ENCODE measurements around the gene ZNF438.
"Not testable (repeated sequence)": the region's sequence is repeated elsewhere in the genome, so short reads cannot be mapped to it uniquely, and the experiment has no call there.

The ZNF438 gene

GRCh38 chr10:30915146-30915545 is 116.5 kb downstream of the ZNF438 start:
- H3K4me3 ChIP-seq (ENCODE audit: low read length) = no peak overlapping the region
- no peaks in the 10 kb centered on the region for H3K4me1 ChIP-seq (ENCODE audit: control insufficient read depth, insufficient read depth, low read length)
- no peak overlapping the region for H3K27ac ChIP-seq (ENCODE audit: low read length)
- no peak for DNase-seq (ENCODE audit: low read depth, low spot score)
- WGBS (ENCODE audit: insufficient coverage, insufficient read length) = no CpG with 5 or more reads among the region's 1 CpG
- no peaks in the 10 kb centered on the region for H3K27me3 ChIP-seq (ENCODE audit: control insufficient read depth, insufficient read depth, low read length)
- H3K36me3 ChIP-seq (ENCODE audit: control insufficient read depth, insufficient read depth, low read length) = no peaks in the 10 kb centered on the region
- H3K9me3 ChIP-seq (ENCODE audit: control insufficient read depth, insufficient read depth, low read length) = no peaks in the 10 kb centered on the region

DNA sequence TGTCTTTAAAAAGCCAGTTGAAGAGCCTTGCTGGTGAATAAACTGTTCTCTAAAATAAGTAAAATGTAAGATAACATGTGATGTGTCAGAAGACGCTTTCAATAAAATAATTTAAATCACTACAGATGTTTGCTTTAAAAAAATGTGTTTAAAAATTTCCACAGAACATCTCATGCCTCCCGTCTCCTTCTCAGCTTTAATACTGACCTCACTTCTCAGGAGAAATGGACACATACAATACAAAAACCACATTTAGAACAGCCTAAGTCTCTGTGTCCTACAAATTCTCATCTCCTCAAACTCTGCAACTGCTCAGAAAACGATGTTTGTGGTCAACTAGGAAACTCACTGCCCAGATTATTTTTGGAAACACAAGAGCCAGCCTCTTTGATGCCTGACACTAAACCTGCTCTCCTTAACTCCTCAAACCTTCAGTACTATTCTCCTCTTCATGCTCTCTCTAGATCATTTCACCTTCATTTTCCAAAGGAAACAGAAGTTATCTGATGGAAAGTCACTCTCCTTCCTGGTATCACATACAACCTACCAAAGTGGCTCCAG is 120.3 kb downstream of the ZNF438 start:
- Histone ChIP-seq H3K9me3 (ENCODE audit: control insufficient read depth, insufficient read depth, low read length) (no peaks in the 10 kb centered on the region), H3K36me3 (ENCODE audit: control insufficient read depth, insufficient read depth, low read length) (no peaks in the 10 kb centered on the region), H3K4me1 (ENCODE audit: control insufficient read depth, insufficient read depth, low read length) (no peaks in the 10 kb centered on the region), H3K27ac (ENCODE audit: low read length) (no peak overlapping the region), H3K27me3 (ENCODE audit: control insufficient read depth, insufficient read depth, low read length) (no peaks in the 10 kb centered on the region), H3K4me3 (ENCODE audit: low read length) (no peak overlapping the region)
- no CpG with 5 or more reads among the region's 3 CpGs for WGBS (ENCODE audit: insufficient coverage, insufficient read length)
- DNase-seq (ENCODE audit: low read depth, low spot score) = no peak

- no peaks in the 10 kb centered on the region for H3K9me3 ChIP-seq (ENCODE audit: control insufficient read depth, insufficient read depth, low read length)
- no peaks in the 10 kb centered on the region for H3K4me1 ChIP-seq (ENCODE audit: control insufficient read depth, insufficient read depth, low read length)
- no peak overlapping the region for H3K27ac ChIP-seq (ENCODE audit: low read length)
- no peaks in the 10 kb centered on the region; the same call in 1 of the 2 replicates for H3K36me3 ChIP-seq (ENCODE audit: control insufficient read depth, insufficient read depth, low read length)
- no peaks in the 10 kb centered on the region for H3K27me3 ChIP-seq (ENCODE audit: control insufficient read depth, insufficient read depth, low read length)
- no CpG with 5 or more reads among the region's 2 CpGs for WGBS (ENCODE audit: insufficient coverage, insufficient read length)
- no peak for DNase-seq (ENCODE audit: low read depth, low spot score)
- no peak overlapping the region for H3K4me3 ChIP-seq (ENCODE audit: low read length)
Measured at GRCh38 chr10:30903397-30904138, 128.1 kb downstream of the ZNF438 start.

DNA sequence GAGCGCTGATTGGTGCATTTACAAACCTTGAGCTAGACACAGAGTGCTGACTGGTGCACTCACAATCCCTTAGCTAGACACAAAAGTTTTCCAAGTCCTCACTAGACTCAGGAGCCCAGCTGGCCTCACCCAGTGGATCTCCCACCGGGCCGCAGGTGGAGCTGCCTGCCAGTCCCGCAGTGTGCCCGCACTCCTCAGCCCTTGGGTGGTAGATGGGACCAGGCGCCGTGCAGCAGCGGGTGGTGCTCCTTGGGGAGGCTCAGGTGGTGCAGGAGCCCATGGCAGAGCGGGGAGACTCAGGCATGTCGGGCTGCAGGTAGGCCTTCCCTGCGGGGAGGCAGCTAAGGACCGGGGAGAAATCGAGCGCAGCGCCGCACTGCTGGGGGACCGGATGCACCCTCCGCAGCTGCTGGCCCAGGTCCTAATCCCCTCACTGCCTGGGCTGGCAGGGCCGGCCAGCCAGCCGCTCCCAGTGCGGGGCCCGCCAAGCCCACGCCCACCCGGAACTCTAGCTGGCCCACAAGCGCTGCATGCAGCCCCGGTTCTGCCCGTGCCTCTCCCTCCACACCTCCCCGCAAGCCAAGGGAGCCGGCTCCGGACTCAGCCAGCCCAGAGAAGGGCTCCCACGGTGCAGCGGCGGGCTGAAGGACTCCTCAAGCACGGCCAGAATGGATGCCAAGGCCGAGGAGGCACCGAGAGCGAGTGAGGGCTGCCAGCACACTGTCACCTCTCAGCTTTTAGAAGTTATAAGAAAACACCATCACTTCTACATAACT is 128.9 kb downstream of the ZNF438 start:
- Histone ChIP-seq H3K36me3 (ENCODE audit: control insufficient read depth, insufficient read depth, low read length) (no peaks in the 10 kb centered on the region; the same call in 1 of the 2 replicates), H3K4me1 (ENCODE audit: control insufficient read depth, insufficient read depth, low read length) (no peaks in the 10 kb centered on the region), H3K9me3 (ENCODE audit: control insufficient read depth, insufficient read depth, low read length) (no peaks in the 10 kb centered on the region), H3K27me3 (ENCODE audit: control insufficient read depth, insufficient read depth, low read length) (no peaks in the 10 kb centered on the region), H3K4me3 (ENCODE audit: low read length) (no peak overlapping the region), H3K27ac (ENCODE audit: low read length) (no peak overlapping the region)
- no CpG with 5 or more reads among the region's 37 CpGs for WGBS (ENCODE audit: insufficient coverage, insufficient read length)
- no peak for DNase-seq (ENCODE audit: low read depth, low spot score)

GRCh38 chr10:30901487-30901886 is 130.2 kb downstream of the ZNF438 start:
- not testable (repeated sequence) for H3K36me3 ChIP-seq (ENCODE audit: control insufficient read depth, insufficient read depth, low read length); H3K9me3 ChIP-seq (ENCODE audit: control insufficient read depth, insufficient read depth, low read length); DNase-seq (ENCODE audit: low read depth, low spot score); H3K4me3 ChIP-seq (ENCODE audit: low read length); H3K27me3 ChIP-seq (ENCODE audit: control insufficient read depth, insufficient read depth, low read length); H3K4me1 ChIP-seq (ENCODE audit: control insufficient read depth, insufficient read depth, low read length); H3K27ac ChIP-seq (ENCODE audit: low read length)
- WGBS (ENCODE audit: insufficient coverage, insufficient read length) = no CpG with 5 or more reads among the region's 21 CpGs

DNA sequence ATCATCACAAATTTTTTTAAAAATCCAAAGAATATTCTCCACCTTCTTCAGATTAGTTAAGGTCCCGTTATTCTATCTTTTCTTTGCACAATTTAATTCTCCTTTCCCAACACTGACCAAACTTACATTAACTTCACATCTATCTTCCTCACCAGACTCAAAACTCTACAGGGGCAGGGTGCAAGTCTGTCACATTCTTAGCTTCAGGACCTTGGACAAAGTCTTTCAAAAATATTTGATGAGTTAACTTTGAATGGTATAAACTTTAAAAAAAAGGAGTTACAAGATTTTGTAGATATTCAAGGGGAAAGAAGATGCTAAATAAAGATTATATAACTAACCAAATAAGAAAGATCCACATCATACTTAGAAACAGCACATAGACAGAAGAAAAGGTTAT is 132.7 kb downstream of the ZNF438 start:
- no peaks in the 10 kb centered on the region for H3K27me3 ChIP-seq (ENCODE audit: control insufficient read depth, insufficient read depth, low read length)
- no peak overlapping the region for H3K4me3 ChIP-seq (ENCODE audit: low read length)
- no peaks in the 10 kb centered on the region for H3K4me1 ChIP-seq (ENCODE audit: control insufficient read depth, insufficient read depth, low read length)
- H3K9me3 ChIP-seq (ENCODE audit: control insufficient read depth, insufficient read depth, low read length) = no peaks in the 10 kb centered on the region
- DNase-seq (ENCODE audit: low read depth, low spot score) = no peak
- no peaks in the 10 kb centered on the region; the same call in 1 of the 2 replicates for H3K36me3 ChIP-seq (ENCODE audit: control insufficient read depth, insufficient read depth, low read length)
- no peak overlapping the region for H3K27ac ChIP-seq (ENCODE audit: low read length)
- WGBS (ENCODE audit: insufficient coverage, insufficient read length) = 100% methylated on average over 1 of the region's 1 CpG

- WGBS (ENCODE audit: insufficient coverage, insufficient read length) = no CpG with 5 or more reads among the region's 1 CpG
- Histone ChIP-seq H3K27me3 (ENCODE audit: control insufficient read depth, insufficient read depth, low read length) (no peaks in the 10 kb centered on the region), H3K4me1 (ENCODE audit: control insufficient read depth, insufficient read depth, low read length) (no peaks in the 10 kb centered on the region), H3K9me3 (ENCODE audit: control insufficient read depth, insufficient read depth, low read length) (no peaks in the 10 kb centered on the region), H3K27ac (ENCODE audit: low read length) (no peak overlapping the region), H3K4me3 (ENCODE audit: low read length) (no peak overlapping the region), H3K36me3 (ENCODE audit: control insufficient read depth, insufficient read depth, low read length) (no peaks in the 10 kb centered on the region; the same call in 1 of the 2 replicates)
- no peak for DNase-seq (ENCODE audit: low read depth, low spot score)
Measured at GRCh38 chr10:30897547-30897946, 134.1 kb downstream of the ZNF438 start.

DNA sequence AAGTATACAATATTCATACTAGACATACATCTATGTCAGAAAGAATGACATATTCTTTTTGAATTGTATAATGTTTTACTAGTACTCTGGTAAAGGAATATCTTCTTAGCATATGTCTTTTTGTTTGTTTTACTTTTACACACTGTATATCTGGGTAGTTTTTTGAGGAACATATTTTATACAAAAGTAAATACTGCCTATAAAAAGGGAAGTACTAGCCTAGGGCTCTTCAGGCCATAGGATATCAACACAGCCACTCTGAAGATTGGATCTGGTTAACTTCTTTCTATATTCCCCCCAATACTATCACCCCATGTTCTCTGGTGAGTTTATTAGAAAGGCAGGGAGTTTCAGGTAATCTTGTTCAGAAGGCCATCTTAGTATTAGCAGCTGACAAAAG is 134.6 kb downstream of the ZNF438 start:
- H3K27ac ChIP-seq (ENCODE audit: low read length) = no peak overlapping the region
- H3K9me3 ChIP-seq (ENCODE audit: control insufficient read depth, insufficient read depth, low read length) = no peaks in the 10 kb centered on the region
- H3K27me3 ChIP-seq (ENCODE audit: control insufficient read depth, insufficient read depth, low read length) = no peaks in the 10 kb centered on the region
- H3K4me3 ChIP-seq (ENCODE audit: low read length) = no peak overlapping the region
- DNase-seq (ENCODE audit: low read depth, low spot score) = no peak
- no peaks in the 10 kb centered on the region for H3K36me3 ChIP-seq (ENCODE audit: control insufficient read depth, insufficient read depth, low read length)
- H3K4me1 ChIP-seq (ENCODE audit: control insufficient read depth, insufficient read depth, low read length) = no peaks in the 10 kb centered on the region

DNA sequence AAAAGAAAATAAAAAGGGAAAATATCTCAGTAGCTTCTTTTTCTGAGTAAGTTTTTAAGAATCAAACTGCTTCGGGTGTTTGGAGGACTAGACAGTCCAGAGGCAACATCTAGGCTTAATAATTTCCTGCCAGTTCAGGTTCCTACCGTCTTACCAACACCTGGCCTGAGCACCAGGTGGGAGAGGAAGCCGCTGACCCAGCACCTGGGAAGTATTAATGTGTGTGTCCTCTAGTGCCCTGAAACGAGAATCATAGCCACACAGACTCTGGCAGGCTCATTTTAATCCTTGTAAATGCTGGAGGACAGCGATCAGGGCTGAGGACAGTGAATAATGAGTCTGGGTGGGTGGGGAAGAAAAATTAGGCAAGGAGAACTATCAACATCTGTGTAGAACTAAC is 137.4 kb downstream of the ZNF438 start:
- Histone ChIP-seq H3K27me3 (ENCODE audit: control insufficient read depth, insufficient read depth, low read length) (no peaks in the 10 kb centered on the region), H3K4me3 (ENCODE audit: low read length) (no peak overlapping the region), H3K27ac (ENCODE audit: low read length) (no peak overlapping the region)

DNA sequence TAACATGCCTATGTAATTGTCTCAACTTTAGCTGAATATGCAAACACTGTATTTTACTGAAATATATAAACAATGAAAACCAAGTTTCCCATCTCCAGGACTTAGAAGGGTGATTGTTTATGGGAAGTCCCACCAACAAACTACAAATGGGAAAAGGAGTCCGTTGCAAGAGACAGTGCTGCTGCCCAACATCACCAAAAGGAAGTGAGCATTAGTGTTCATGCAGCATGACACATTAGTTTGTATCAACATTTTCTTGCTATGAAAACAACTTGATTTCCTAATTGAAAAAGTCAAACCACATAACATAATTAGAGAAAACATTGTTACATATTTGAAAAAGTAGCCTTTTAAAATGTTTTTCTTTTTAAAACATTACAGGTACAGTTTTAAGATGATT is 138.5 kb downstream of the ZNF438 start:
- Histone ChIP-seq H3K4me1 (ENCODE audit: control insufficient read depth, insufficient read depth, low read length) (no peaks in the 10 kb centered on the region), H3K27me3 (ENCODE audit: control insufficient read depth, insufficient read depth, low read length) (no peaks in the 10 kb centered on the region), H3K4me3 (ENCODE audit: low read length) (no peak overlapping the region), H3K9me3 (ENCODE audit: control insufficient read depth, insufficient read depth, low read length) (no peaks in the 10 kb centered on the region), H3K27ac (ENCODE audit: low read length) (no peak overlapping the region), H3K36me3 (ENCODE audit: control insufficient read depth, insufficient read depth, low read length) (no peaks in the 10 kb centered on the region)
- no peak for DNase-seq (ENCODE audit: low read depth, low spot score)
- WGBS (ENCODE audit: insufficient coverage, insufficient read length) = no CpG with 5 or more reads among the region's 1 CpG

More for the DNA sequence above, 137.4 kb downstream of the ZNF438 start:
- Histone ChIP-seq H3K36me3 (ENCODE audit: control insufficient read depth, insufficient read depth, low read length) (no peaks in the 10 kb centered on the region), H3K9me3 (ENCODE audit: control insufficient read depth, insufficient read depth, low read length) (no peaks in the 10 kb centered on the region), H3K4me1 (ENCODE audit: control insufficient read depth, insufficient read depth, low read length) (no peaks in the 10 kb centered on the region)
- no CpG with 5 or more reads among the region's 5 CpGs for WGBS (ENCODE audit: insufficient coverage, insufficient read length)
- DNase-seq (ENCODE audit: low read depth, low spot score) = no peak

Data from iPS DF 6.9 (cell line).